Renal cortical epithelial cell (primary cell): Measurements from ENCODE around the gene CLPTM1. TPM values are rescaled to one million over a fixed set of nuclear protein-coding genes. Genes with fewer than 3 reads are reported as not detected.
"Not testable (repeated sequence)": the region's sequence is repeated elsewhere in the genome, so short reads cannot be mapped to it uniquely, and the experiment has no call there.

Experiments
- DNase-seq: peaks from one replicate; pipeline ENCODE4 v3.0.0-alpha.2; 2011; ENCODE audit warnings: low read depth
- total RNA-seq: library from RNA; depleted of rRNA; stranded (reverse); fragments of >200 nt; gene quantifications from 2 replicates; pipeline ENCODE4 v1.2.3, GENCODE V29; 2014

CLPTM1 gene
- total RNA-seq, 1 donor from 2014 or later, result 77.4 TPM

- DNase-seq, result no peak
Measured at GRCh38 chr19:44943801-44944249, 11.4 kb upstream of the CLPTM1 start.

DNA sequence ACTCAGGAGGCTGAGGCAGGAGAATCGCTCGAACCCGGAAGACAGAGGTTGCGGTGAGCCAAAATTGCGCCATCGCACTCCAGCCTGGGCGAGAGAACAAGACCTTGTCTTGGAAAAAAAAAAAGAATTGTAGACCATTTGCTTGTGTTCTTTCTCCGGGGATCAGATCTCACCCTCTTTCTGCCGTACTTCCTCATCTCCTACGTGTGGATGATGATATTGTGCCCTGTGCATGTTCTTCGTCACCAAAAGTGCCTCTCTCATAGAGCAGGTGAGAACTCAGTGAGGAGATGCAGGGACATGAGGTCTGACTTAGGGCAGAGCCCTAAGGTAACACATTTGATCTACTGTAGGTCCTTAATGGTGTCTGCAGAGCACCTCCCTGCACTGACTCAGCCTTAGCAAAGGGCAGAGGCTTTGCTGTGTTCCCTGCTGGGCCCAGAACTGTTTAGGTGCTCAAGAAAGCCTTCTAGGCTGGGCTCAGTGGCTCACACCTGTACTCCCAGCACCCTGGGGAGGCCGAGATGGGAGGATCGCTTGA lies 8.1 kb upstream of the CLPTM1 start:
- no peak for DNase-seq

DNA sequence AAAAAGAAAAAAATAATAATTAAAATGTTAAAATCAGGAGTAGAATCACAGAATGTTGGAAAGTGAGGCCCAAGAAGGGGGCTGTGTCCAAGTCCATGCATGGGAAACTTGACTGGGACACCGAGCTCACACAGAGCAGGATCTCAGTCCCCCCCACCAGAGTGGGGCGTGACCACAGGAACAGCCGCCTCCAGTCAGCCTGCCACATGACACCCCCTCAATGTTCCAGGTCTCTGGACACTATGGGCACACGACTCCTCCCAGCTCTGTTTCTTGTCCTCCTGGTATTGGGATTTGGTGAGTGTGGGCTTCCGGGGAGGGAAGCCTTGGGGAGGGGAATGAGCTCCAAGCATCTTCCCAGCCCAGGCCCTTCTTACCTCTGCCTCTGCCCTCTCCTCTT lies 6.9 kb upstream of the CLPTM1 start:
- DNase-seq, result no peak

DNA sequence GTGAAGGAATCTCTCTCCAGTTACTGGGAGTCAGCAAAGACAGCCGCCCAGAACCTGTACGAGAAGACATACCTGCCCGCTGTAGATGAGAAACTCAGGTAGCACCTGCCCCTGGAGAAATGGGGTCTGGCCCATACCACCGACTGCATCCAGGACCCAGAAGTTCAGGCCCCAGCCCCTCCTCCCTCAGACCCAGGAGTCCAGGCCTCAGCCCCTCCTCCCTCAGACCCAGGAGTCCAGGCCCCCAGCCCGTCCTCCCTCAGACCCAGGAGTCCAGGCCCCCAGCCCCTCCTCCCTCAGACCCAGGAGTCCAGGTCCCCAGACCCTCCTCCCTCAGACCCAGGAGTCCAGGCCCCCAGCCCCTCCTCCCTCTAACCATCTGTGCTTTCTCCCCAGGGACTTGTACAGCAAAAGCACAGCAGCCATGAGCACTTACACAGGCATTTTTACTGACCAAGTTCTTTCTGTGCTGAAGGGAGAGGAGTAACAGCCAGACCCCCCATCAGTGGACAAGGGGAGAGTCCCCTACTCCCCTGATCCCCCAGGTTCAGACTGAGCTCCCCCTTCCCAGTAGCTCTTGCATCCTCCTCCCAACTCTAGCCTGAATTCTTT lies 6.3 kb upstream of the CLPTM1 start:
- DNase-seq, result no peak

DNA sequence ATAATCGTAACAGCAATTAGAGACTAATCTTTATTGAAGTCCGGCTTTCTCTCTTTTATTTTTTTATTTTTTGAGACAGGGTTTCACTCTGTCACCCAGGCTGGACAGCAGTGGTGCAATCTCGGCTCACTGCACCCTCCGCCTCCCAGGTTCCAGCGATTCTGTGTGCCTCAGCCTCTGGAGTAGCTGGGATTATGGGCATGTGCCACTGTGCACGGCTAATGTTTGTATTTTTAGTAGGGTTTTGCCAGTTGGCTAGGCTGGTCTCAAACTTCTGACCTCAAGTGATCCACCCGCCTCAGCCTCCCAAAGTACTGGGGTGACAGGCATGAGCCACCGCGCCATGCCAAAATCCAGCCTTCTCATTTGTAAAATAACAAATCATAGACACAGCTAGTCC lies 5.6 kb upstream of the CLPTM1 start:
- DNase-seq, result no peak

DNA sequence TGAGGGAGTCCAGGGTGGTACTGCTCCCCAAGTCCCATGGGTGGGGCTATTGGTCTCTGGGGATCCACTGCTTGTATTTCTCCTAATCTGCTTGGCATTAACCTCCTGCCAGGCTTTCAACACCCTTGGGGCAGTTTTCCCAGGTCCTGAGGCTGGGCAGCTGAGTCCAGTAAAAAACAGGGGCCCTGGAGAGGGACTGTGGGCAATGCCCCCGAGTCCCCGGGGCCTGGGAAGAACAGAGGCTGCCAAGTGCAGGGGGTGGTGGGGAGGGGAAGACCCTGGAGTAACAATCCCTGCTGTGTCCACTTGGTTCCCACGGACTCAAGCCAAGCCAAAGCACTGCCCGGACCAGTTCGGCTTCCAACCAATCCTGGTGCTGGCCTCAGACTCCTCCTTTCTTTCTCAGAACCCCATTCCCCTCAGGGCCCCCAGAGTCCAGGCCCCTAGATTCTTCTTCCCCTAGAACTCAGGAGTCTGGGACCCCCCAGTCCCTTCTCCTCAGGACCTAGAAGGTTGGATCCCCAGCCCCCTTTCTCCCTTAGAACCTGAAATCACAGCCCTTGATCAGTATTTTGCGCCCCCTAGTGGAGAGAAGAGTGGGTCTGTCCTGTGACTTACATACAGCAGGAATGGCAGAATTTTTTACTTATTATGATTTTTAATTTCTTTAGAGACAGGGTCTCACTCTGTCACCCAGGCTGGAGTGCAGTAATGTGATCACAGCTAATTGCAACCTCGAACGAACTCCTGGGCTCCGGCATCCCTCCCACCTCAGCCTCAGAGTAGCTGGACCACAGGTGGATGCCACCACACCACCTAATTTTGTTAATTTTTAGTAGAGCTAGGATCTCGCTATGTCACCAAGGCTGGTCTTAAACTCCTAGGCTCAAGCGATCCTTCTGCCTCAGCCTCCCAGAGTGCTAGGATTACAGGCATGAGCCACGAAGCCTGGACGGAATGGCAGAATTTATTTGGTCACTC lies 3.7 kb upstream of the CLPTM1 start:
- DNase-seq, result peak; percentile 71

DNA sequence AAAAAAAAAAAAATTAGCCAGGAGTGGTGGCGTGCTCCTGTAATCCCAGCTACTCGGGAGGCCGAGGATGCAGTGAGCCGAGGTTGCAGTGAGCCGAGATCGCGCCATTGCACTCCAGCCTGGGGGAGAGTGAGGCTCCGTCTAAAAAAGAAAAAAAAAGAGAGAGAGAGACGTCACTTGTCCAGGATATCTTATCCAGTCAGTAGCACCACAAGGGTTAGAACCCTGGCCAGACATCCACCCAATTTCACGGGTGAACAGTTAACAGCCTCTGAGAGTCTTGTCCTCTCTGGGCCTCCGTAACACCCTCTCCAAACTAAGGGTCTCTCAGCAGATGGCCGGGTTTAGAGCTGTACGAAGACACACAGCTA lies 917 bp upstream of the CLPTM1 start:
- no peak for DNase-seq

DNA sequence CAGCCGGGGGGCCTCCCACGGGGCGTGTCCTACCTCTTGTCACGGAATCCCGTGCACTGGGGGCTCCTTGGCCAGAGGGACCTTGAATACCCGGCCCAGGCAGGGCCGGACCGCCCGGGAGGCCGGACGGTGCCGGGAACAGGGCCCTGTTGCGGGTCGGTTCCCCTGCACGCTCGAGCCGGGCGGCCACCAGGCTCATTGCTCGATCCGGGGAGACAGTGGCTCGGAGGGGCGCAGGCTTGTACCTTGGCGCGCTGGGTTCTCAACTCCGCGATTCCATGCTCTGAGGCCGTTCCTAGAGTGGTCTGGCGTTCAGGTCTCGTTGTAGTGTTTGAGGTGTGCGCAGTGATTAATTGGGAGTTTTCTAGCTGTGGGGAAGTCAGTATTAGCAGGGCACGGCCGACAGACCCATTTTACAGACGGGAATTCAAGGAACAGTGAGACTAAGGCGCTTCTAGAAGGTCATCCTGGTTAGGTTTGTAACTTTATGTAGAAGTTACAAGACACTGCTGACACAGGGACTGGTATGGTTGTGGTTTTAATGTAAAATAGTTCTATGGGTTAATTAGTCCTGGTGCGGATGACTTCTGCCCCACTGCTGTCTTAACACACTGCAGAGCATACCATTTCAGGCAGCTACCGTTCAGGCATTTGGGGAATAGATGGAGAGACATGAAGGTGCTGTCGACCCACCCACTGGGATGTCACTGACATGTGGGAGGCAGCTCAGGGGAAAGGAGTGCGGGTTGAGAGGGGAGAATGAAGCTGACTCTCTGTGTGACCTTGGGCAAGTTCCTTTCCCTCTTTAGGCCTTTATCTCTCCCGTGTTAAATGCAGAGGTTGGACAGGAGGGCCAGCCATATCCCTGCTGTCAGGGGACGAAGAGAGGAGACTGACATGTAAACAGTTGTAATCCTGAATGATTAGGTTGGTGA lies 592 bp downstream of the CLPTM1 start:
- no peak for DNase-seq

GRCh38 chr19:44957526-44957925 lies 2.3 kb downstream of the CLPTM1 start:
- no peak for DNase-seq

- no peak for DNase-seq
Measured at GRCh38 chr19:44958090-44958489, 2.9 kb downstream of the CLPTM1 start.

DNA sequence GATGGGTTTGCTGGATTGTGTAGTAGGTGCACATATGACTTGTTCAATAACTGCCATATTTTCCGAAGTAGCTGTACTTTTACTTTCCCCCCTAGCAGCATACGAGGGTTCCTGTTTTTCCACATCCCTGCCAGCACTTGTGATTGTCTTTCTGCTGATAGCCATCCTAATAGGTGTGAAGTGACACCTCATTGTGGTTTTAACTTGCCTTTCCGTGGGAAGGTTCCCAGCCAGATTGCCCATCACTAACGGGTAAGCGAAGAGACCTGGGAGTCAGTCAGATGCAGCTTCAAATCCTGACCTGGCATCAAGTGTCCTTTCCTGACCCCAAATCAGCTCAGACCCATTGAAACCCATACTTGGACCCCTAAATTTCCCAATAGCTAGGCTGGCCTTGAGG lies 4.5 kb downstream of the CLPTM1 start:
- DNase-seq, result no peak

DNA sequence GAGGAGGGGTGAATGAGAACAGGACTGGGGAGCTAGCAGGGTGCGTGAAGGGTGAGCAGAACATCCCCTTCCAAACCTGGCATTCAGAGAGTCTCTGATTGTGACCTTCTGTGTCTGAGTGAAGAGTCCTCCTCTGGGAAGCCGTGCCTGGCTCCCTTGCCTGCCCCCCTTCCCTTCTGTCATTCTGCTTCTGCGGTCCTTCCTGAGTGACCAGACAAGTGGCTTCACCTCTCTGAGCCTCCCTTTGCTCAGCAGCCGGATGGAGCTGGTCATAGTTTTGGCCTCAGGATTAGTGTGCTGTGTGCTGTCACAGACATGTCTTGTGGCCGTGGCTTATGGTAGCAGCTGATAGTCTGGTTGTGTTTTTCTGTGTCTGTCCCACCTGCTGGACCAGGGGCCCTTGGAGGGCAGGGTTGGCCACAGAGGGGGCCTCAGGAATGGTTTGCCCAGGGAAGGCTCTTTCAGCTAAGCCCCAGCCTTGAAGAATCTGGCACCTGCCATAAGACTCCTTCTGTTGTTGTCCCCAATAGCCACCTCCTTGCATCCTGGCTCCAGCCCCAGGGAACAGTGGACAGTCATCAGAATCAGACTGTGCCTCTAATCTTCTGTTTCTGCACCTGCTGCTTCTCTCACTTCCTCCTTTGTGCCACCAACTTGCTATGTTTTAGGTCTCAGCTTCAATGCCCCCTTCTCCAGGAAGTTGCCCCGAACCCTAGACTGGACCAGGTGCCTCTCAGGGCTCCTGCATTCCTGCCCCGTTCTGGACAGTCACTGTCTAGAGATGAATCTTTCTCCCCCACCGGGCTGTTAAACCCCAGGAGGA lies 5.9 kb downstream of the CLPTM1 start:
- DNase-seq, result no peak

- no peak for DNase-seq
Measured at GRCh38 chr19:44961821-44962220, 6.6 kb downstream of the CLPTM1 start.

- DNase-seq, result no peak
Measured at GRCh38 chr19:44968118-44968517, 12.9 kb downstream of the CLPTM1 start.

GRCh38 chr19:44968670-44969069 lies 13.5 kb downstream of the CLPTM1 start:
- no peak for DNase-seq

DNA sequence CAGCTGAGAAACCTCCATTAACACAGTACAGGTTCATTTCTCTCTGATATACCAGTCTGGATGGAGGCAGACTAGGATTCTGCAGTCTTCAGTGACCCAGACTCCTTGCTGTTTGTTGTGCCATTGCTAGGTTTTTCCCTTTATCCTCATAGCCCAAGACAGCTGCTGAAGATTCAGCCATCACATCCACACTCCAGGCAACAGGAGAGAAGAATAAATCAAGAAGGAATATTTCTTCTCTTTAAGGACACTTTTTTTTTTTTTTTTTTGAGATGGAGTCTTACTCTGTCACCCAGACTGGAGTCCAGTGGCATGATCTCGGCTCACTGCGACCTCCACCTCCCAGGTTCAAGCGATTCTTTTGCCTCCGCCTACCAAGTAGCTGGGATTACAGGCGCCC lies 14.3 kb downstream of the CLPTM1 start:
- DNase-seq, result no peak

DNA sequence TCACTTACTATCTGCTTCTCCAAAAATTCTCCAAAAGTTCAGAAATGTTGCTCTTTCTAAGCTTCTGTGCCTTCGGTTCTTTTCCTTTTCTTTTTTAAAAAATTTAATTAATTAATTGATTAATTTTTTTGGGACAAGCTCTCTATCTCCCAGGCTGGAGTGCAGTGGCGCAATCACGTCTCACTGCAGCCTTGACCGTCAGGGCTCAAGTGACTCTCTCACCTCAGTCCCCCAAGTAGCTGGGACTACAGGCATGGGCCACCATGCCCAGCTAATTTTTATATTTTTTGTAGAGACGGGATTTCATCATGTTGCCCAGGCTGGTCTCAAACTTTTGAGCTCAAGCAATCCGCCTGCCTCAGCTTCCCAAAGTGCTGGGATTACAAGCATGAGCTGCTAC lies 16.3 kb downstream of the CLPTM1 start:
- not testable (repeated sequence) for DNase-seq

GRCh38 chr19:44972802-44973201 lies 17.6 kb downstream of the CLPTM1 start:
- DNase-seq, result no peak

- DNase-seq, result no peak
Measured at GRCh38 chr19:44973982-44974735, 19.0 kb downstream of the CLPTM1 start.

DNA sequence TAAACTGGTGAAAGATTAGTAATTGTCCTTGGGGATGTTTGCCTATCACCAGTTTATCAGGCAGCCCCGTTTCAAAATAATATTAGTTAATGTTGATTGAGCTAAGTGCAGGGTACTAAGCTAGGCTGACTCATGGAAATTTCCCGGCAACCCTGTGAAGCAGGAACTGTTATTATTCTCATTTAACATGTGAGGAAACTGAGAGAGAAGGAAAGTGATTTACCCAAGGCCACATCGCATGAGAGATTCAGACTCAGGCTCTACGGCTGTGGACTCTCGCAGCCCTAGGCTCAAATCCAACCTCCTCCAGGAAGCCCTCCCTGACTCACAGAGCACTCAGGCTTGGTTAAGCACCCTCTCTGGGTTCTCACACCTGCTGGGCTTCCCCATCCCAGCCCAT lies 19.7 kb downstream of the CLPTM1 start:
- no peak for DNase-seq
